Kidney epithelial cell (primary cell): ENCODE measurements around the gene KRTAP19-1. TPM values are rescaled to one million over a fixed set of nuclear protein-coding genes. Genes with fewer than 3 reads are reported as not detected.
A peak's percentile ranks its signal among the peaks of the same experiment; 100 is the strongest.

ENCODE experiments used
- DNase-seq: peaks from one replicate; pipeline ENCODE4 v3.0.0-alpha.2; 2010; ENCODE audit warnings: low read depth
- H3K27me3 ChIP-seq: 2 replicates; pipeline ENCODE4 v1.6.0; 2011; ENCODE audit warnings: low read length; ENCODE audit not compliant: control insufficient read depth, insufficient read depth
- H3K36me3 ChIP-seq: 2 replicates; pipeline ENCODE4 v1.5.1; 2011; ENCODE audit warnings: low read length; ENCODE audit not compliant: control insufficient read depth, insufficient read depth
- H3K4me3 ChIP-seq: 2 replicates; pipeline ENCODE4 v1.5.1; 2011; ENCODE audit warnings: low read depth, mild to moderate bottlenecking, control low read depth, low read length
- total RNA-seq: library from RNA; depleted of rRNA; stranded (reverse); fragments of >200 nt; gene quantifications from 2 replicates; pipeline ENCODE4 v1.2.3, GENCODE V29; 2015
- TF ChIP-seq, protein P1 (sequence below): IDR thresholded peaks from 2 replicates; pipeline ENCODE4 v1.5.1; 2011; ENCODE audit warnings: mild to moderate bottlenecking, moderate library complexity, low read length, control low read depth, inconsistent platforms; ENCODE audit not compliant: insufficient read depth, poor library complexity, severe bottlenecking

KRTAP19-1 gene
- total RNA-seq, 1 donor from 2014 or later, result not detected

DNA sequence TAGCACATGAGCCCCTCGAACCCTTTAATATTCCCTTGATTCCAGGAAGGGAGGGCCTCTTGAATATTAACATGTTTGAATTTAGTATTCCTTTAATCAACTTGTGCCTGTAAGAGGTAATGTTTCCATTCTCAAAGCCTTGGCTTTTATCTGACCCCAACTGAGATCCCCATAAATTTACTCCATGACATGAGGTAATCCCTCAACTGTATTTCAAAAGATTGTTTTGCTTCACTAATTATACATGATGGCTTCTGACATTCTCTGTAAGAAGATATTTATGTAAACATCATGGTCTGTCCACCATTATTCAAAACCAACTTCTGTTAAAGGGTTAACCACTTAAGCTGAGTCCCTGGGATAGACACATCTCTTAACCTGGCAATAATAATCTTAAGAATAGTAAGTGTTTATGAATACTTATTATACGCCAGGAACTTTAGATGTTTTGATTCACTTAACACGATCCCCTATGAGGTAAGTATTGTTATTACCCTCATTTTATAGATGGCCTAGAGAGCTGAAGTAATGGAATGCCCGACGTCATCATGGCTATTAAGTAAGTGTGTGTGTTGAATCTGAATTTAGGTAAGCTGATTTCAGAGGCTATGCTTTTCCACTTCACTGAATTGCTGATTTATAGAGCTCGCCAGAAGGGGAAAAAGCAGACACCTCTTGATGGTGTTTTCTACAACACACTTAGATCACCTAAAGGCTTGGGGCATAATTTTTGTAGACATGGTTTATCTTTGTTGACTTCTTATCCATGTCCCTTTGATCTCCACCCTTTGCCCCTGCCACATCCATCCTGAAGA is 11.1 kb downstream of the KRTAP19-1 start:
- H3K4me3 ChIP-seq, result no peak overlapping the region
- DNase-seq, result no peak
- no peaks in the 10 kb centered on the region for H3K27me3 ChIP-seq
- H3K36me3 ChIP-seq, result no peaks in the 10 kb centered on the region
- TF ChIP-seq, protein P1, sequence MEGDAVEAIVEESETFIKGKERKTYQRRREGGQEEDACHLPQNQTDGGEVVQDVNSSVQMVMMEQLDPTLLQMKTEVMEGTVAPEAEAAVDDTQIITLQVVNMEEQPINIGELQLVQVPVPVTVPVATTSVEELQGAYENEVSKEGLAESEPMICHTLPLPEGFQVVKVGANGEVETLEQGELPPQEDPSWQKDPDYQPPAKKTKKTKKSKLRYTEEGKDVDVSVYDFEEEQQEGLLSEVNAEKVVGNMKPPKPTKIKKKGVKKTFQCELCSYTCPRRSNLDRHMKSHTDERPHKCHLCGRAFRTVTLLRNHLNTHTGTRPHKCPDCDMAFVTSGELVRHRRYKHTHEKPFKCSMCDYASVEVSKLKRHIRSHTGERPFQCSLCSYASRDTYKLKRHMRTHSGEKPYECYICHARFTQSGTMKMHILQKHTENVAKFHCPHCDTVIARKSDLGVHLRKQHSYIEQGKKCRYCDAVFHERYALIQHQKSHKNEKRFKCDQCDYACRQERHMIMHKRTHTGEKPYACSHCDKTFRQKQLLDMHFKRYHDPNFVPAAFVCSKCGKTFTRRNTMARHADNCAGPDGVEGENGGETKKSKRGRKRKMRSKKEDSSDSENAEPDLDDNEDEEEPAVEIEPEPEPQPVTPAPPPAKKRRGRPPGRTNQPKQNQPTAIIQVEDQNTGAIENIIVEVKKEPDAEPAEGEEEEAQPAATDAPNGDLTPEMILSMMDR, result no peak

DNA sequence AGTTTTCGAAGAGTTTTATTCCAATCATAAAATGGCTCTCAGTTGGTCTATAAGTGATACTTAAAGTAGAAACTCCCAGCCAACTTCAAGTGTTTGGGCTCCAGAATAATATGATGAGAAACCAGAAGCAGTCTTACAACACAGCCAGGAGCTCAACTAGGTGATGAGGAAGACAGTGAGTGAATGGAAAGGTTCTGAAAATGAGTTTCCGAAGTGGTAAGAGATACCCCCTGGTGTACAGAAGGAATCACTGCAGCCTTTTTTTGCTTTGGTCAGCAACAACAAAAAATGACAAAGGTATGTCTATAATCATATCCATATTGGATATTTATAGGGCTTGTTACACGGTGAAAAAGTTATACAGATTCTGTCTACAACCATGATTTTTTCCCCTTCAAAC is 16.5 kb downstream of the KRTAP19-1 start:
- no peaks in the 10 kb centered on the region for H3K36me3 ChIP-seq
- no peak for DNase-seq
- H3K4me3 ChIP-seq, result no peak overlapping the region
- TF ChIP-seq, protein P1, result peak; percentile 63
- H3K27me3 ChIP-seq, result no peaks in the 10 kb centered on the region

DNA sequence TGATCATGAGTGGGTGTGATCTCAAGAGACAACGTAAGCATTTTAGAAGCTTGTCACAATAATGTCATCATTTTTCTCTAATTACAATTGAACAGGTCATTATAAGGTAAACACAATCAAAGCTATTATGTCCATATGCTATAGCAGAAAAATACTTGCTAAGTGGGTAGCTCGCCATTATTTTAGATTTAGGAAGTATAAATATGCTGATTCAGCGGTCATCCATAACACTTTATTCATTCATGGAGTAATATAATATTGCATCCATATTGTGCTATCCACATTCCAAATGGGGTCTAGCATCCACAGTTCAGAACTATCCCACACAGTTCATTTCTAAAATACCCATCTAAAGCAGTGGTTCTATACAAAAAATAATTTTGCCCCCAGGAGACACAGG is 31.7 kb downstream of the KRTAP19-1 start:
- TF ChIP-seq, protein P1, result no peak
- no peak for DNase-seq
- no peaks in the 10 kb centered on the region for H3K27me3 ChIP-seq
- no peak overlapping the region for H3K4me3 ChIP-seq
- no peaks in the 10 kb centered on the region for H3K36me3 ChIP-seq

DNA sequence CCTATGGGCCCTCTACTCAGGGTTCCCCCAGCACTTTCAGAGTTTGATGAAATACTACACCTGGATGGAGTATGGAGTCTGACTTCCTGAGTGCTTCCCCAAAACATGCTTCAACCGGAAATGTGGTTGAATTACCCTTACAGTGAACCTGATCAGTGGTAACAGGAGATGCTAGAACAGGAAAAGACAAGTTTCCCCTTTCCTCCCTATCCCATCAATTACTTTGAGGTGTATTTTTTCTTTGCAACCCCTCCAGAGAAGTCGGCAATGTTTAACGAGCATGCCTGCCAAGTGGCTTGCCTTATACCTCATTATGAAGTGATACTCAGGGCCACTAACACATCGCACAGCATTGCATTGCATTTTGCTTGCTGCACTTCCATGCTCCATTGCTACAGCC is 33.1 kb downstream of the KRTAP19-1 start:
- TF ChIP-seq, protein P1, result no peak
- no peaks in the 10 kb centered on the region for H3K36me3 ChIP-seq
- no peak for DNase-seq
- no peaks in the 10 kb centered on the region for H3K27me3 ChIP-seq
- H3K4me3 ChIP-seq, result no peak overlapping the region

DNA sequence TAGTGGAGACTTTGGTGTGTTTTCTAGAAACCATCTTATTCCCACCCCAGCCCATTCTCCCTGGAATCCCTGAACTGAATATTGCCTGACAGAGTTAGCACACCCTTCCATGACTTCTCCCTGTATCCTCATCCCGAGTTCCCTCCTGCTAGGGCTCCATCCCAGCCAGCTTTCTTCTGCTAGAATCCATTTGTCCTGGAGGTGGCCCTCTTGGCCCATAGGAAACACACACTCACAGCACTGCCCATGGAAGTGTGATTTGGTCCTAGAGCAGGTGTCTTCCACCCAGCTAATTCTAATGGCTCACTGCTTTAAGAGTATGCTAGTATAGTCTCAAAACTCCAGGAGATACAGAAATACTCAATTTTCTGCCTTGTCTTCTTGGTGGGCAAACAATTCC is 36.0 kb downstream of the KRTAP19-1 start:
- no peak overlapping the region for H3K4me3 ChIP-seq
- H3K27me3 ChIP-seq, result no peaks in the 10 kb centered on the region
- TF ChIP-seq, protein P1, result no peak
- no peak for DNase-seq
- no peaks in the 10 kb centered on the region for H3K36me3 ChIP-seq

DNA sequence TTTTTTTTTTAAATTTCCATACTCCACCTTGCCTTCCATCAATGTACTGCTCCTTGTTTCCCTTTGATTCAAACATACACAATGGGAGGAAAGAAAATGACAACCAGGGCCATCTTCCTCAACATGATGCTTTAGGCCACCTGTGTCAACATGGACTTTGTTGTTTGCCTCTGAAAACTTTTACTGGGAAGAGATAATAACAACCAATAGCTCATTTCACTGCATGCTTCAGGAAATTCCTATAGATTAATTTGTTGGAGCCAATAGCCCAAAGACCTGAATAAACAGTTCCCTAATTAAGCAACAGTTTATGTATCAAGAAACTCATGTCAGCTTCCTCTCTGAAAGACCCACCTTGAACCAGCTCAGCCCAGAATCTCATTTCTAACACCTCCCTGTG is 36.9 kb downstream of the KRTAP19-1 start:
- TF ChIP-seq, protein P1, result no peak
- H3K4me3 ChIP-seq, result no peak overlapping the region
- no peaks in the 10 kb centered on the region for H3K27me3 ChIP-seq
- H3K36me3 ChIP-seq, result no peaks in the 10 kb centered on the region
- DNase-seq, result no peak
